IPS-18a (cell line): Measurements from ENCODE around the gene TPRX1.
"Not testable (repeated sequence)": the region's sequence is repeated elsewhere in the genome, so short reads cannot be mapped to it uniquely, and the experiment has no call there.

ENCODE experiments used
- H3K27ac ChIP-seq: one replicate; pipeline ENCODE4 v1.5.1; 2013; ENCODE audit warnings: low read length
- H3K27me3 ChIP-seq: one replicate; pipeline ENCODE4 v1.6.1; 2013; ENCODE audit warnings: mild to moderate bottlenecking, low read length; ENCODE audit not compliant: control insufficient read depth, insufficient read depth
- H3K36me3 ChIP-seq: one replicate; pipeline ENCODE4 v1.6.1; 2013; ENCODE audit warnings: low read depth, low read length; ENCODE audit not compliant: control insufficient read depth
- H3K4me1 ChIP-seq: one replicate; pipeline ENCODE4 v1.6.1; 2013; ENCODE audit warnings: low read depth, low read length; ENCODE audit not compliant: control insufficient read depth
- H3K4me3 ChIP-seq: one replicate; pipeline ENCODE4 v1.5.1; 2013; ENCODE audit warnings: low read length
- H3K9ac ChIP-seq: one replicate; pipeline ENCODE4 v1.6.1; 2013; ENCODE audit warnings: mild to moderate bottlenecking, low read length, moderate library complexity
- H3K9me3 ChIP-seq: one replicate; pipeline ENCODE4 v1.6.1; 2013; ENCODE audit warnings: low read depth, low read length; ENCODE audit not compliant: control insufficient read depth

Gene TPRX1

DNA sequence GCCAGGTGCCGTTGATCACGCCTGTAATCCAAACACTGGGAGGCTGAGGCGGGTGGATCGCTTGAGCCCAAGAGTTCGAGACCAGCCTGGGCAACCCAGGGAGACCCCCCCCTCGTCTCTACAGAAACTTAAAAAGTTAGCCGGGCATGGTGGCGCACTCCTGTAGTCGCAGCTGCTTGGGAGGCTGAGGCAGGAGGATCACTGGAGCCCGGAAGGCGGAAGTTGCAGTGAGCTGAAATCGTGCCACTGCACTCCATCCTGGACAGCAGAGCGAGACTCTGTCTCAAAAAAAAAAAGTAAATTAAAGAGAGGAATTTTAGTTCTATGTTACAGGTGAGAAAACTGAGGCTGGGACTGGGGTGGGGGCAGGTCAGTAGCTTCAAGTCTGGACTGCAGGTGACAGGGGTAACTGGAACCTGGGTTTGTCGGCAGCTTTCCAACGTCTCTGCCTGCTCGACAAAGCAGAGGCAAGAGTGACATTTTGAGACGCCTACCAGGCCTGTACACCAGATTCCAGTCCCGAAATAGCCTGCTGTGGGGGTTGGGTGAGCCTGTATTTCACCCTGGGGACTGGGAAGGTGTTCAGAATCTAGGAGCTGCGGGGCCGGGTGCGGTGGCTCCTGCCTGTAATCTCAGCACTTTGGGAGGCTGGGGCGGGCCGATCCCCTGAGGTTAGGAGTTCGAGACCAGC lies 24.7 kb downstream of the TPRX1 start:
- peak overlapping the region; percentile 94 for H3K9ac ChIP-seq
- H3K4me1 ChIP-seq = peaks cover 10% of the 10 kb centered on the region
- H3K4me3 ChIP-seq = peak overlapping the region; percentile 91
- H3K36me3 ChIP-seq = peaks cover 35% of the 10 kb centered on the region
- no peaks in the 10 kb centered on the region for H3K9me3 ChIP-seq
- H3K27me3 ChIP-seq = no peaks in the 10 kb centered on the region
- no peak overlapping the region for H3K27ac ChIP-seq

GRCh38 chr19:47778954-47779351 lies 25.4 kb downstream of the TPRX1 start:
- peaks cover 29% of the 10 kb centered on the region for H3K36me3 ChIP-seq
- H3K4me1 ChIP-seq = peaks cover 14% of the 10 kb centered on the region
- no peaks in the 10 kb centered on the region for H3K9me3 ChIP-seq
- H3K27me3 ChIP-seq = no peaks in the 10 kb centered on the region
- peak overlapping the region; percentile 91 for H3K4me3 ChIP-seq
- H3K27ac ChIP-seq = no peak overlapping the region
- H3K9ac ChIP-seq = peak overlapping the region; percentile 94

GRCh38 chr19:47778049-47778953 lies 26.1 kb downstream of the TPRX1 start, which contains the start of gene SELENOW:
Gene SELENOW (plus strand): TSS chr19:47778703. CDS start chr19:47778786, 83 bp downstream.
- Histone ChIP-seq H3K27ac (peak within 1 kb of the TSS; percentile 92), H3K4me1 (peaks cover 14% of the 10 kb centered on the region), H3K4me3 (peak within 1 kb of the TSS; percentile 91), H3K36me3 (peaks cover 24% of the 10 kb centered on the region), H3K9ac (peak within 1 kb of the TSS; percentile 94), H3K27me3 (no peaks in the 10 kb centered on the region), H3K9me3 (no peaks in the 10 kb centered on the region)

- H3K9me3 ChIP-seq, H3K27ac ChIP-seq, H3K27me3 ChIP-seq: not testable (repeated sequence)
- Histone ChIP-seq H3K36me3 (peaks cover 18% of the 10 kb centered on the region), H3K9ac (peak overlapping the region; percentile 94), H3K4me3 (peak overlapping the region; percentile 91), H3K4me1 (peaks cover 14% of the 10 kb centered on the region)
These were observed 26.9 kb downstream of the TPRX1 start for GRCh38 chr19:47777245-47778048.

DNA sequence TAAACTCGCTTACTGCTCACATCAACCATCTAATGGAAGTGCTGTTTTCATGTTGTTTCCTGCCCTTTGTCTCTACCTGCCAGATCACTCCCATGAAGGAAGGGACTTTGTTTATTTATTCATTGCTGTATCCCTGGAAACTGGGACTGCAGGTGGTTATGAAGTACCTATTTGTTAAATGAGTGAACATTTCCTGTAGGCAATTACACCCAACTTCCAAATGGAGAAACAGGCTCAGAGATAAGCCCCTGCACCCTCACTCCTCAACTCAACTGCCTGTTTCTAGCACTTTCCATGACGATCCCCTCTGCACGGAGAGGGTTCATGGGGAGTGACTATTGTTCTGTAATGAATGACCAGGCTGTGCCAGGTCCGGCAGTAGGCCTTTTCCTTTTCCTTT lies 27.8 kb downstream of the TPRX1 start:
- peaks cover 9% of the 10 kb centered on the region for H3K36me3 ChIP-seq
- no peak overlapping the region for H3K9ac ChIP-seq
- no peaks in the 10 kb centered on the region for H3K27me3 ChIP-seq
- H3K27ac ChIP-seq = peak overlapping the region; percentile 13
- H3K4me1 ChIP-seq = peaks cover 14% of the 10 kb centered on the region
- H3K4me3 ChIP-seq = no peak overlapping the region
- H3K9me3 ChIP-seq = no peaks in the 10 kb centered on the region

DNA sequence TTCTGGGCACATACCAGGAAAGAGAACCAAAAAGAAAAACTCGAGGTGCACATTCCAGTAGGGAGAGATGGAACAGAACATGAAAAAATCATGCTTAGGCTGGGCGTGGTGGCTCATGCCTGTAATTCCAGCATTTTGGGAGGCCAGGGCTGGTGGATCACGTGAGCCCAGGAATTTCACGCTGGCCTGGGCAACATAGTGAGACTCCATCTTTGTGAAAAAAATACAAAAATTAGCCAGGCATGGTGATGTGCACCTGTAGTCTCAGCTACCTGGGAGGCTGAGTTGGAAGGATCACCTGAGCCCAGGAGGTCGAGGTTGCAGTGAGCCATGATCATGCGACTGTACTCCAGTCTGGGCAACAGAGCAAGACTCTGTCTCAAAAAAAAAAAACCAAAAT lies 33.1 kb downstream of the TPRX1 start:
- not testable (repeated sequence) for H3K27me3 ChIP-seq, H3K4me1 ChIP-seq, H3K27ac ChIP-seq, H3K9me3 ChIP-seq, H3K4me3 ChIP-seq, H3K36me3 ChIP-seq, H3K9ac ChIP-seq

DNA sequence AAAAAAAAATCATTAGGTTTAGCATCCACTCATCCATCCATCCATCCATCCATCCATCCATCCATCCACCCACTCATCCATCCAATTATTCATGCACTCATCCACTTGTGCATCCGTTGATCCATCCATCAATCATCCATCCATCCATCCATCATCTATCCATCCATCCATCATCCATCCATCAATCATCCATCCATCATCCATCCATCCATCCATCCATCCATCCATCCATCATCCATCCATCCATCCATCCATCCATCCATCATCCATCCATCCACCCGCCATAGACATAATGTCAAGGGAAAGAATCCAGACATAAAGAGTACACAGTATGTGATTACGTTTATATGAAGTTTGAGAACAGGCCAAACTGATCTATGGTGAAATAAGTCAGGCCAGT lies 34.8 kb downstream of the TPRX1 start:
- Histone ChIP-seq H3K9me3 (no peaks in the 10 kb centered on the region), H3K4me3 (no peak overlapping the region), H3K4me1 (peaks cover 13% of the 10 kb centered on the region), H3K36me3 (no peaks in the 10 kb centered on the region), H3K9ac (no peak overlapping the region), H3K27me3 (no peaks in the 10 kb centered on the region), H3K27ac (no peak overlapping the region)

- peaks cover 9% of the 10 kb centered on the region for H3K4me1 ChIP-seq
- no peak overlapping the region for H3K4me3 ChIP-seq
- no peaks in the 10 kb centered on the region for H3K9me3 ChIP-seq
- H3K27ac ChIP-seq = no peak overlapping the region
- H3K9ac ChIP-seq = no peak overlapping the region
- H3K36me3 ChIP-seq = no peaks in the 10 kb centered on the region
- H3K27me3 ChIP-seq = no peaks in the 10 kb centered on the region
These were observed 35.7 kb downstream of the TPRX1 start for GRCh38 chr19:47768604-47769003.

GRCh38 chr19:47767349-47767748 lies 37.0 kb downstream of the TPRX1 start:
- peaks cover 9% of the 10 kb centered on the region for H3K4me1 ChIP-seq
- H3K27ac ChIP-seq = no peak overlapping the region
- H3K4me3 ChIP-seq = no peak overlapping the region
- no peaks in the 10 kb centered on the region for H3K36me3 ChIP-seq
- H3K9ac ChIP-seq = no peak overlapping the region
- no peaks in the 10 kb centered on the region for H3K27me3 ChIP-seq
- no peaks in the 10 kb centered on the region for H3K9me3 ChIP-seq

- no peak overlapping the region for H3K27ac ChIP-seq
- H3K9me3 ChIP-seq = no peaks in the 10 kb centered on the region
- no peaks in the 10 kb centered on the region for H3K27me3 ChIP-seq
- H3K4me1 ChIP-seq = peaks cover 9% of the 10 kb centered on the region
- no peak overlapping the region for H3K4me3 ChIP-seq
- no peaks in the 10 kb centered on the region for H3K36me3 ChIP-seq
- no peak overlapping the region for H3K9ac ChIP-seq
These were observed 37.7 kb downstream of the TPRX1 start for GRCh38 chr19:47766670-47767069.

- Histone ChIP-seq H3K4me3 (no peak overlapping the region), H3K4me1 (peaks cover 9% of the 10 kb centered on the region), H3K9ac (no peak overlapping the region), H3K36me3 (no peaks in the 10 kb centered on the region), H3K27me3 (no peaks in the 10 kb centered on the region), H3K27ac (no peak overlapping the region), H3K9me3 (no peaks in the 10 kb centered on the region)
These were observed 38.1 kb downstream of the TPRX1 start for GRCh38 chr19:47766359-47766620.
